ENCODE data around the gene SCFD2.
"Not testable (repeated sequence)": the region's sequence is repeated elsewhere in the genome, so short reads cannot be mapped to it uniquely, and the experiment has no call there.

Gene SCFD2

GRCh38 chr4:52837716-52838558 lies 527.9 kb downstream of the SCFD2 start:
- DNase-seq: no peak

GRCh38 chr4:52836678-52837077 lies 529.2 kb downstream of the SCFD2 start:
- no peak for DNase-seq

- DNase-seq: no peak
Measured at GRCh38 chr4:52836120-52836519, 529.7 kb downstream of the SCFD2 start.

GRCh38 chr4:52834641-52835456 lies 531.0 kb downstream of the SCFD2 start:
- not testable (repeated sequence) for DNase-seq

GRCh38 chr4:52833941-52834525 lies 531.8 kb downstream of the SCFD2 start:
- DNase-seq: no peak

GRCh38 chr4:52825460-52826090 lies 540.3 kb downstream of the SCFD2 start:
- DNase-seq: no peak

- DNase-seq: no peak
Measured at GRCh38 chr4:52824603-52825459, 541.0 kb downstream of the SCFD2 start.

GRCh38 chr4:52824270-52824602 lies 541.6 kb downstream of the SCFD2 start:
- DNase-seq: no peak

GRCh38 chr4:52823702-52824092 lies 542.2 kb downstream of the SCFD2 start:
- no peak for DNase-seq

All from nucleus accumbens (tissue), 56 donors.